ENCODE data around the gene INSR.
"Not testable (repeated sequence)": the region's sequence is repeated elsewhere in the genome, so short reads cannot be mapped to it uniquely, and the experiment has no call there.

INSR gene

GRCh38 chr19:7257148-7258040 is 36.8 kb downstream of the INSR start:
- DNase-seq, result peak; percentile 94

- no peak for DNase-seq
These were observed 38.6 kb downstream of the INSR start for GRCh38 chr19:7255631-7256030.

- no peak for DNase-seq
These were observed 39.1 kb downstream of the INSR start for GRCh38 chr19:7255119-7255518.

GRCh38 chr19:7254590-7254989 is 39.6 kb downstream of the INSR start:
- peak; percentile 64 for DNase-seq

GRCh38 chr19:7252364-7252763 is 41.9 kb downstream of the INSR start:
- no peak for DNase-seq

GRCh38 chr19:7251494-7251893 is 42.7 kb downstream of the INSR start:
- no peak for DNase-seq

- DNase-seq, result no peak
These were observed 43.3 kb downstream of the INSR start for GRCh38 chr19:7250951-7251350.

GRCh38 chr19:7250057-7250596 is 44.1 kb downstream of the INSR start:
- DNase-seq, result no peak

- DNase-seq, result no peak
These were observed 47.1 kb downstream of the INSR start for GRCh38 chr19:7247155-7247554.

- DNase-seq, result no peak
These were observed 47.6 kb downstream of the INSR start for GRCh38 chr19:7246601-7247000.

GRCh38 chr19:7242601-7243258 is 51.5 kb downstream of the INSR start:
- DNase-seq, result no peak

GRCh38 chr19:7238051-7238450 is 56.2 kb downstream of the INSR start:
- DNase-seq, result no peak

GRCh38 chr19:7236153-7236552 is 58.1 kb downstream of the INSR start:
- no peak for DNase-seq

GRCh38 chr19:7230826-7231225 is 63.4 kb downstream of the INSR start:
- no peak for DNase-seq

- DNase-seq, result no peak
These were observed 64.5 kb downstream of the INSR start for GRCh38 chr19:7229735-7230134.

- DNase-seq, result no peak
These were observed 65.2 kb downstream of the INSR start for GRCh38 chr19:7228935-7229541.

- DNase-seq, result no peak
These were observed 66.5 kb downstream of the INSR start for GRCh38 chr19:7227735-7228134.

GRCh38 chr19:7227149-7227548 is 67.1 kb downstream of the INSR start:
- DNase-seq, result not testable (repeated sequence)

GRCh38 chr19:7226739-7227138 is 67.5 kb downstream of the INSR start:
- no peak for DNase-seq

GRCh38 chr19:7225741-7226140 is 68.5 kb downstream of the INSR start:
- DNase-seq, result no peak

- DNase-seq, result no peak
These were observed 69.2 kb downstream of the INSR start for GRCh38 chr19:7224995-7225394.

GRCh38 chr19:7224209-7224686 is 70.0 kb downstream of the INSR start:
- no peak for DNase-seq

- DNase-seq, result no peak
These were observed 70.8 kb downstream of the INSR start for GRCh38 chr19:7223429-7223828.

GRCh38 chr19:7219056-7219455 is 75.2 kb downstream of the INSR start:
- no peak for DNase-seq

Measured in islet precursor cell (in vitro differentiated cells).